ENCODE measurements around the gene MYO19. TPM values are rescaled to one million over a fixed set of nuclear protein-coding genes. Genes with fewer than 3 reads are reported as not detected.

MYO19 gene
- total RNA-seq, result 47.1 and 47.3 TPM in 2 replicates

DNA sequence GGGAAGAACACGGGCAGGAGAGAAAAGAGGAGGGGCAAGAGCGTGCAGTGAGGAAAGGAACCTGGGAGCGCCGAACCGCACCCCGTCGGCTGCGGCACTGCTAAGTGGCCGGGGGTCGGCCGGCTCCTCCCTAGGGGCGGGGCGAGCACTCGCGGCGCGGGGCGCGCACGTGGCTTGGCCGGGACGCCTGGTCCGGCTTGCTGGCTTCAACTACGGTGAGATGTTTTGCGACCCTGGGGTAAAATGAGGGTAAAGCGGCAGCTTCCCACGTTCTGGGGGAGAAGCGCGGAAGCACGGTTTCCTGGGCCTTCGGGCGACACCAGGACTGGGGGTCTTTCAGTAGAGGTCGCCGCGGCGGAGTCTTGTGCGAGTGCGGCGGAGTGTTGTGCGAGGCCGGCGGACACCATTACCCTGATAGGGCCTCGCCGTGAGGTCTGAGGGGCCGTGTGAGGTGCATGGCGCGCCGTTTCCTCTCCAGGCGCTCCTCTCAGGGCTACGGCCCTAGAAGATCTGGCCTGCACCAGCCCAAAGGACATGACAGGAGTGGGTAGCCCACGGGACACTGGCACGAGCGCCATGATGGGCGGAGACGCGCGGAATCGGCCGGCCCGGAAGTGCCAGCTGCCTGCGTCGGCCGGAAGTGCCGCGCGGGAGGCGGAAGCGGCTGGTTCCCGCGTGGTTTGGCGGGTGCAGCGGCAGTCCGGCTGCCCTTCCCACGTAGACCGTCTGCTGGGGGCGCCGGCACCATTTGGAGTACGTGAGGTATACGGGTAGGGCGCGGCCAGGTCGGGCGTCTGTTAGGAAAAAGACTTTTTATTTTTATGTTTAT, at the start of gene MYO19, which contains the start of gene PIGW:
Gene MYO19 (minus strand): TSS at position 29 of the 829 bp plus-strand sequence. CDS start 2,330 bp downstream, outside the sequence.
Gene PIGW (plus strand): TSS at position 148 of the 829 bp plus-strand sequence. CDS start 2,115 bp downstream, outside the sequence.

DNA sequence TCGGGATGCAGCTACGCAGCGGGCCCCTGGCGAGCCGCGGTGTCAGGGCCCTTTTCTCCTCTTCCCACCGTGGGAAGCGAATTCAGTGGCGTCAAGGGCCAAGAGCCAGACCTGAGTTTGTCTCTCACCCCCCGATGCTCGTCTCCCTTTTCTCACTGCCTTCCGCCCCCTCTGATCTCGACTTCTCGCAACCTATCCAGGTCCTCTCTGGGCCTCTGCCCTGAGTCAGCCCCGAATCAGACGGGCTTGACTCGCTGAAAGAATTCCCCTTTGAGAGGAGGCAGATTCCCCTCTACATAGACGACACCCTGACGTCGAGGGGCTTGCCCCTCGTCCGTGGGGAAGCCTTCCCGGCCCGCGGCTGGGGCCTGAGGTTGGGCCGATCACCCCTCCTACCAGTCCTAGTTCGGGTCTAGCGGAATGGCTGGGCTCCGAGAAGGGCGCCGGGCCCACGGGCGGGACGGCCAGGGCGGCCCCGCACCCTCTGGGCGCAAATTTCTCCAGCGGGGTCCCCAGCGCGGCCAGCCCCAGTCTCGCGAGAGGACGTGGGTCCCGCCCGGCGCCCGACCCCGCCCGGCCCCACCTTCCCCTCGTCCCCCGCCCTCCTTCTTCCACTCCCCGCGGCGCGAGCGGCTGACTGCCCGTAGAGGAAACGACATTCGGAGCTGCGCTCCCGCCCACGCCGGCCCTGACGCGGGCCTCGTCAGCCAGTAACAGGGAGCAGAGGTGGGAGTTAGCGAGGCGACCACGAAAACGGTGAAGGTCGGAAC, 9.8 kb upstream of the MYO19 start, which contains the start of gene GGNBP2:
Gene GGNBP2 (plus strand): TSS at position 613 of the 770 bp plus-strand sequence. CDS start 806 bp downstream, outside the sequence.

DNA sequence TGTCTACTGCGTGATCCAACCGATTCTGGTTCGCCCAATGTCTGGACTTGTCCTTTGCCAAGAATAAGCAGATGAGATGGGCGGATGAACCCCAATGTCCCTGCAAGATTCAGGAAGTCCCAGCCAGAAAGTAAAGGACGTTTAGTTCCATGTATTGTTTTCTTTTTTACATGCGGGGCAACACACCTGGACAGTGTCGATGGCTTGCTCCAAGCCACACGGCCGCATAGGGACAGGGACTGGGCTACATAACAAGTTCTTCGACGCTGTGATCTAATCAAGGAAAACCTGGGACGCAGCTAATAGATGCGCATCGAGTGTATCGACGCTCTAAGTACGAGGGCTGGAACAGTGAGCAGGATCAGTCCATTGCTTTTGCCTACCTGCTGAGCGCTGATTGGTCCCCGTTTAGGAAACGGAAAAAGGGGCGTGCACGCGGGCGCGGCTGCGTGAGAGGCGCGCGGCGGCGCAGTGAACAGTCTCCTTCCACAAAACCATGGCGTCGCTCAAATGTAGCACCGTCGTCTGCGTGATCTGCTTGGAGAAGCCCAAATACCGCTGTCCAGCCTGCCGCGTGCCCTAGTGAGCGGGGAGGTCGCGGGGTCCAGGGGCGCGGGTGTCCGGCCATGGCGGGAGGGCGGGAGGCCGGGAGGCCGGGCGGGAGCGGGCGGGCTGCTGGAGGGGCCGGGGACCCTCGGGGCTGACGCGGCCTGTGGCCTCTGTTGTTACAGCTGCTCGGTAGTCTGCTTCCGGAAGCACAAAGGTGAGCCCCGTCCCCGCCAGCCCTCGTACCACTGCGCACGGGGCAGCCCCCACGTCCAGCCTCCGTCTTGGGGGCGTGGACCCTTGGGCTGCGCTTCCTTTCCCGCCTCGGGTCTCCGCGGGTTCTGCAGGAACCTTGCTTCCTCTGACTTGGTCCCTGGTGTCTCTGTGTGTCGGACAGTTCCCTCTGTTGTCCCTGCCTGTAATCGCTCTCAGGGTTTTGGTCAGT, 48.2 kb downstream of the MYO19 start, which contains the start of gene ZNHIT3:
Gene ZNHIT3 (plus strand): TSS at position 478 of the 991 bp plus-strand sequence. CDS start 19 bp downstream, at position 497.

Other genes with a start within 250 kb of the MYO19 start
- gene TBC1D3G, start 211.0 kb downstream of the MYO19 start, total RNA-seq, result not detected in 2 replicates
- not detected in 2 replicates for gene TBC1D3H, start 146.4 kb downstream of the MYO19 start, total RNA-seq
- gene ZNHIT3, start 48.2 kb downstream of the MYO19 start, total RNA-seq, result 37.2 and 39.7 TPM in 2 replicates
- 4.6 and 9.2 TPM in 2 replicates for gene PIGW, start 119 bp upstream of the MYO19 start, total RNA-seq
- gene GGNBP2, start 10.1 kb upstream of the MYO19 start, total RNA-seq, result 31.5 and 37.2 TPM in 2 replicates
- 6.6 and 20.6 TPM in 2 replicates for gene DHRS11, start 57.0 kb upstream of the MYO19 start, total RNA-seq
- gene MRM1, start 66.7 kb upstream of the MYO19 start, total RNA-seq, result 4.9 and 7.3 TPM in 2 replicates